GM23248 (cell line): ENCODE results near the gene PMPCA.

Experiments used
- EZH2 ChIP-seq: fragments of 200-600 bp; sonication (generic); IDR thresholded peaks from 2 replicates; pipeline ENCODE4 v1.6.1; 2018; ENCODE audit warnings: antibody characterized with exemption, mild to moderate bottlenecking; ENCODE audit not compliant: insufficient read depth, poor library complexity, severe bottlenecking
- EZH2phosphoT487 ChIP-seq: fragments of 200-600 bp; sonication (generic); IDR thresholded peaks from 2 replicates; pipeline ENCODE4 v1.6.1; 2018; ENCODE audit warnings: antibody characterized with exemption, moderate library complexity, mild to moderate bottlenecking, low read depth; ENCODE audit not compliant: insufficient read depth

DNA sequence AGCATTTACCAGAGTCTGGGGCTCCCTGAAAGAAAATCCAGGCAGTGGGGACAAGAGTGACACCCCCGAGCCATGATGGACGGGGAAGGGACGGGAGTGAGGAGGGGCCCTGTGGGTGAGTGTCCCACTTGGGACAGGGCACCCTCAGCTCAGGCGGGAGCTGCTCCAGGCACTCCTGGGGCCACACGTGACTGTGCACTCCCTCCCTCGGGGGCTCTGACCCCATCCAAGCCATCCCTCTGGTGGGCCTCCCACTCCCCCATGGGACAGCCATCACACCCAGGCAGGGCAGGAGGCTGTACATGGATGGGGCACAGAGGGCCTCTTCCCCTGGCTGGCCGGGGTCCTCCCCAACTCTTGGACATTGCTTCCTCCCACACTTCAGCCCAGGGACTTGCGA, 34.0 kb upstream of the PMPCA start:
- no peak for TF ChIP-seq EZH2phosphoT487
- TF ChIP-seq EZH2 = no peak
